ENCODE data around the gene PTTG2.

GRCh38 chr4:37958932-37959331 is 1.3 kb upstream of the PTTG2 start:
- TF ChIP-seq GATA2 (IDR thresholded peaks at IDR 0.05; ENCODE audit: low read depth, low read length) (no peak), GATA3 (IDR thresholded peaks at IDR 0.05; ENCODE audit: low read depth, low read length) (no peak)

Measured in SH-SY5Y (cell line).